Middle frontal gyrus (tissue), 1 donor: ENCODE results near the gene NAALADL2.
"Not testable (repeated sequence)": the region's sequence is repeated elsewhere in the genome, so short reads cannot be mapped to it uniquely, and the experiment has no call there.

Source experiments
- DNase-seq: peaks from one replicate; pipeline ENCODE4 v3.0.0-alpha.2; 2015; ENCODE audit warnings: low spot score; ENCODE audit errors: extremely low spot score

NAALADL2 gene

GRCh38 chr3:175564363-175564762 lies 705.2 kb downstream of the NAALADL2 start:
- no peak for DNase-seq

DNA sequence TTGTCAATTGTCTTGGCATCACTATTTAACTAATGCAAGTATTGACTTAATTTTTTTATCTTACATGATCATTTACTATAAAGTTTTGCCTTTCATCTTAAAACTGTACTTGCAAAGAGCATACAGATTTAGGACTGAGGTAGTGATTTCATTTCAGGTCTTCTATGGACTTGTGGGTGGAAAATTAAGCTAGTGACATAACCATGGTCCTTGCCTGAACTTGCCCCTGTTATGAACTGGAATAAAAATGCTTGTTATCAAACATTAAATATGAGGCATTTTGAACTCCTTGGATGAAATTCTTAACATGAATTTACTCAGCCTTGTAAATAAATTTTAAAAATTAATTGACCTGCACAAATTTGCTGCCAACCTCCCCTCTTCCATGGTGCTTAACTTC lies 712.0 kb downstream of the NAALADL2 start:
- no peak for DNase-seq

DNA sequence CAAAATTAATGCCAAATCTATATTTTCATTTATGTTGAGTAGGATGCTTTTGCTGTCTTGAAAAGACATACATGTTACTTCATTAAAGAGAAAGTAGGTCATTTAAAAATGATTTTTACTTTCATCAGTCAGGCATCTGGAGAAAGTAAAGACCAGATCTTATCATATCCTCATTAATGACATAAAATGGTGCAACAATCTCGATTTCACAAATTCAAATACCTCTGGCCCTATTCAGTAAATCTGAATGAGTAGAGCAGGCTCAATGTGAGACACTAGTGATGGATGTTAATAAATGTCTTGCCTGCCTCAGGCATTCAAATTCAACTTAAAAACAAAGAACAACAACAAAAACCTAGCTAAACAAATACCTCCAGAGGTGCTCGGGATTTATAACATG lies 714.1 kb downstream of the NAALADL2 start:
- no peak for DNase-seq

DNA sequence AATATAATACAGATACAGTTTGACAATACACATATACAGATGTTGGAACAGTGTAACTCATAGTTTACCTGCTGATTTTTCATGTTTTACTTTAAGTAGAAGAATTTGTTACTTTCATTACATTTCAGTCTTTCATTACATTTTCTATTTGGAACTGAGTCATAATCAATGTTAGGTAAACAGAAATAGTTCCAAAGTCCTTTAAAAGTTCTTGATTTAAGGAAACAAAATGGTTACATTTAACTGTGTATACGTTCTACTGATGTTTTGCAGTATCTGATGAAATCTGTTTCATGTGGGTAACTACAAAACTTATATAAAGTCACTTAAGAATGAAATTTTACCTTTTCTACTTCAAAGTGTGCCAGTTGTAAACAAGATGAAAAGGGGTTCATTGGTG lies 721.2 kb downstream of the NAALADL2 start:
- no peak for DNase-seq

GRCh38 chr3:175585898-175586297 lies 726.8 kb downstream of the NAALADL2 start:
- DNase-seq: no peak

GRCh38 chr3:175590745-175591144 lies 731.6 kb downstream of the NAALADL2 start:
- DNase-seq: no peak

- no peak for DNase-seq
These were observed 732.2 kb downstream of the NAALADL2 start for GRCh38 chr3:175591375-175591774.

GRCh38 chr3:175593331-175593730 lies 734.2 kb downstream of the NAALADL2 start:
- DNase-seq: no peak

- DNase-seq: no peak
These were observed 739.6 kb downstream of the NAALADL2 start for GRCh38 chr3:175598740-175599139.

GRCh38 chr3:175601521-175601920 lies 742.4 kb downstream of the NAALADL2 start:
- no peak for DNase-seq

DNA sequence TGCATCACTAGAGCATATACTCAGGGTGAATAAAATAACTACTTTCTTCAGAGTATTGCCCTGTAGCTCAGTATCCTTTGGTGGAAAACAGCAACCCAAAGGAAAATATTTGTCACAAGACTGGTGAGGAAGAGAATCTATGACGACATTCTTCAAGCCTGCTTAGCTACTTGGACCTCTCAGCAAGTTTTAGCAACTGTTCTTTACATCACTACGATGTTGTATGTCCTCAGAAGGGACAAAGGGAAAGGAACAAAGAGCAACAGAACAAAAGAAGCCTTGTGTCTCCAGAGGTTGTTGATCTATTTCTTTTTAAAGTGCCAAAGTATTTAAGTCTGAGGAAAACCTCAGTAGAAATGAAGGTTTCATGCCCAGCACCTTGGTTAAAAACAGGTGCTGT lies 746.7 kb downstream of the NAALADL2 start:
- DNase-seq: no peak

- DNase-seq: no peak
These were observed 747.6 kb downstream of the NAALADL2 start for GRCh38 chr3:175606650-175607318.

- DNase-seq: no peak
These were observed 749.2 kb downstream of the NAALADL2 start for GRCh38 chr3:175608356-175608755.

- DNase-seq: no peak
These were observed 749.8 kb downstream of the NAALADL2 start for GRCh38 chr3:175608911-175609310.

GRCh38 chr3:175612487-175613196 lies 753.5 kb downstream of the NAALADL2 start:
- DNase-seq: no peak

DNA sequence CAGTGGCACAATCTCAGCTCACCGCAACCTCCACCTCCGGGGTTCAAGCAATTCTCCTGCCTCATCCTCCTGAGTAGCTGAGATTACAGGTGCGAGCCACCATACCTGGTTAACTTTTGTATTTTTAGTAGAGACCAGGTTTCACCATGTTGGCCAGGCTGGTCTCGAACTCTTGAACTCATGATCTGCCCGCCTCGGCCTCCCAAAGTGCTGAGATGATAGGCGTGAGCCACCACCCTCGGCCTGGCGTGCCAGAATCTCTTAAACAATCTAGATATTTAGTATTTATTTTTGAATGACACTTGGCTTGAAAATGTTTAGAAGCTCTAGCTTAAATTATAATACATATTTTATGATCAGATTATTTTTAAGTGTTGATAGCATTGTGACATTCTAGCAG lies 755.0 kb downstream of the NAALADL2 start:
- not testable (repeated sequence) for DNase-seq

- no peak for DNase-seq
These were observed 758.1 kb downstream of the NAALADL2 start for GRCh38 chr3:175617247-175617646.

- no peak for DNase-seq
These were observed 760.2 kb downstream of the NAALADL2 start for GRCh38 chr3:175619369-175619768.

- no peak for DNase-seq
These were observed 761.0 kb downstream of the NAALADL2 start for GRCh38 chr3:175620093-175620492.

DNA sequence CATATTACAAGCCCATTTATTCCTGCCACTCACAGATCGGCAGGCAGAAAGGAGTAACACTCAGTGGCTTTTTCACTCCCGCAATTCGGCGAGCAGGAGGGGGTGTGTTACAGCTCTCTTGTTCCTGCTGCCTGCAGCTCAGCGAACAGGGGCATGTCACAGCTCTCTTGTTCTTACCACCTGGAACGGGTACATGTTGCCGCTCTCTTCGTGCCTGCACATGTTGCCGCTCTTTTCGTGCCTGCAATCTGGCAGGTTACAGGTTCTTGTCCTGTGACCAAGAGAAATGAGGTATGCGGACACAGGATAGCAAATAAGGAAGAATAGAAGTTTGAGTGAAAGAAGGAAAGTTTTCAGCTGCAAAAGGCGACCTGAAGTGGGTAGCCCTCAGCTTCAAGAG lies 761.4 kb downstream of the NAALADL2 start:
- DNase-seq: no peak

DNA sequence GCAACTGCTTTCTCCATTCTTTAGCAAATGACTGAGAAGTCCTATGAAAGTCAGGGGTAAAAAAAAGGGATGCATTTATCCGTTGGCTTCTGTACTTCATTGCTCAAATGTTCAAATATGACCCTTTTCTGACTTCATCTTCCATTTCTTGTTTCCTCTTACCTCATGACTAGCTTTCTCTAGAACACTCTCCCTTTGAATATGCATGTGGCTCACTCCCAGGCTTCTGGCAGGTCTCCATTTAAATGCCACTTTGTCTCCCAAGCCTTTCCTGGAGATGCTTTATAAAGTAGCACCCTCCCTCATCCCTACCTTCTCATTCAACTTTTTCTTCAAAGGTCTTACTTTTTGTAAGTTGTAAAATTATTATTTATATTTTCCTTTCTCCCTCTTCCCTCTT lies 781.8 kb downstream of the NAALADL2 start:
- no peak for DNase-seq

GRCh38 chr3:175646865-175647264 lies 787.7 kb downstream of the NAALADL2 start:
- no peak for DNase-seq

DNA sequence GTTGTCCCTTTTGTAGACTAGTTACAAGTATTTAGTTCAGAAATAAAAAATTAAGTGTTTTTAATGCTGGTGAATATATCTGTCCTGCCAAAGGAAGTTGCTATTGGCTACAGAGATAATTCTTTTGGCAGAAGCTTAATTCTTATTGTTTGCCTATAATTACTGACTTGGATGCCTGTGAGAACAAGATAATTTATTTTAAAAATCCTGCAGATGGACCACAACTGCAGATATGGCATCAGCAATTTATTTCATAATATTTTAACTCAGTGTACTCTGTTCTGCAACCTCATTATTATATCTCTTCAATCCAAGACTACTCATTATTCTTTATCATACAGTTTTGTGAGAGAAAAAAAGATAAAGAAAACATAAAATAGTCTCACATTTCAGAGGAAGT lies 789.8 kb downstream of the NAALADL2 start:
- no peak for DNase-seq
